Fibroblast of skin of left biceps (primary cell): ENCODE data around the gene C2orf78.
"Not testable (repeated sequence)": the region's sequence is repeated elsewhere in the genome, so short reads cannot be mapped to it uniquely, and the experiment has no call there.

ENCODE experiments used
- DNase-seq, 2 experiments: peaks; one replicate each; pipeline ENCODE4 v3.0.0-alpha.2; 2013; ENCODE audit warnings: low read depth in 2 of 2

Gene C2orf78

GRCh38 chr2:73783883-73784282 is at the start of gene C2orf78:
C2orf78 (plus strand) TSS chr2:73784183; CDS start chr2:73784310, 127 bp downstream.
- not testable (repeated sequence) for DNase-seq

- no peak for DNase-seq
Observed at GRCh38 chr2:73736378-73736777, 47.6 kb upstream of the C2orf78 start.

- DNase-seq = peak; percentile 94
Observed at GRCh38 chr2:73736855-73737779, 46.9 kb upstream of the C2orf78 start, which contains the start of gene TPRKB. TPRKB (minus strand) TSS chr2:73737345; CDS start chr2:73734569, 2,776 bp downstream.

GRCh38 chr2:73739101-73739500 is 44.9 kb upstream of the C2orf78 start:
- no peak for DNase-seq

- DNase-seq = no peak
Observed at GRCh38 chr2:73740767-73741166, 43.2 kb upstream of the C2orf78 start.

GRCh38 chr2:73746015-73746876 is 37.7 kb upstream of the C2orf78 start:
- DNase-seq = no peak

- no peak for DNase-seq
Observed at GRCh38 chr2:73746877-73747208, 37.1 kb upstream of the C2orf78 start.

- DNase-seq = no peak
Observed at GRCh38 chr2:73749314-73749713, 34.7 kb upstream of the C2orf78 start.

- DNase-seq = not testable (repeated sequence)
Observed at GRCh38 chr2:73754332-73754731, 29.7 kb upstream of the C2orf78 start.

GRCh38 chr2:73759285-73759764 is 24.7 kb upstream of the C2orf78 start:
- no peak for DNase-seq

GRCh38 chr2:73759904-73760303 is 24.1 kb upstream of the C2orf78 start:
- DNase-seq = no peak

GRCh38 chr2:73762571-73762970 is 21.4 kb upstream of the C2orf78 start:
- DNase-seq = no peak

- no peak for DNase-seq
Observed at GRCh38 chr2:73764945-73765344, 19.0 kb upstream of the C2orf78 start.

- no peak for DNase-seq
Observed at GRCh38 chr2:73766349-73766748, 17.6 kb upstream of the C2orf78 start.

GRCh38 chr2:73766994-73767393 is 17.0 kb upstream of the C2orf78 start:
- DNase-seq = no peak

GRCh38 chr2:73770725-73771124 is 13.3 kb upstream of the C2orf78 start:
- DNase-seq = no peak

GRCh38 chr2:73772819-73773218 is 11.2 kb upstream of the C2orf78 start:
- DNase-seq = no peak

- no peak for DNase-seq
Observed at GRCh38 chr2:73776381-73776780, 7.6 kb upstream of the C2orf78 start.

GRCh38 chr2:73776869-73777519 is 7.0 kb upstream of the C2orf78 start:
- no peak for DNase-seq

GRCh38 chr2:73778867-73779466 is 5.0 kb upstream of the C2orf78 start:
- DNase-seq = not testable (repeated sequence)

GRCh38 chr2:73779467-73780236 is 4.3 kb upstream of the C2orf78 start, which contains the start of gene DUSP11:
DUSP11 (minus strand) TSS chr2:73780103; CDS start chr2:73779974, 129 bp downstream.
- peak; percentile 77 to 82 for DNase-seq
